OCI-LY1 (cell line): ENCODE data around the gene HES5.

Source experiments
- CTCF ChIP-seq: fragments of 200-600 bp; sonication (generic), shearing (Covaris generic); IDR thresholded peaks from 2 replicates; pipeline ENCODE4 v1.5.1; 2017; ENCODE audit warnings: mild to moderate bottlenecking, antibody characterized with exemption, low read length, moderate library complexity, mixed read lengths
- EZH2 ChIP-seq: fragments of 200-600 bp; sonication (generic), shearing (Covaris generic); IDR thresholded peaks from 2 replicates; pipeline ENCODE4 v1.8.0; 2017; ENCODE audit warnings: borderline replicate concordance, mixed run types, mild to moderate bottlenecking, antibody characterized with exemption, low read length, moderate library complexity, mixed read lengths

- TF ChIP-seq CTCF (no peak), EZH2 (no peak)
These were observed 33.3 kb downstream of the HES5 start for GRCh38 chr1:2496746-2497145.
